Activated CD4-positive, alpha-beta T cell treated with anti-CD3 and anti-CD28 coated beads, Interleukin-2, amount 50 U/mL, for 48 hours (primary cell): ENCODE measurements around the gene PPIG.
"Not testable (repeated sequence)": the region's sequence is repeated elsewhere in the genome, so short reads cannot be mapped to it uniquely, and the experiment has no call there.

Experiments
- DNase-seq, 2 experiments: peaks; one replicate each; pipeline ENCODE4 v3.0.0-alpha.2; 2020

Gene PPIG

DNA sequence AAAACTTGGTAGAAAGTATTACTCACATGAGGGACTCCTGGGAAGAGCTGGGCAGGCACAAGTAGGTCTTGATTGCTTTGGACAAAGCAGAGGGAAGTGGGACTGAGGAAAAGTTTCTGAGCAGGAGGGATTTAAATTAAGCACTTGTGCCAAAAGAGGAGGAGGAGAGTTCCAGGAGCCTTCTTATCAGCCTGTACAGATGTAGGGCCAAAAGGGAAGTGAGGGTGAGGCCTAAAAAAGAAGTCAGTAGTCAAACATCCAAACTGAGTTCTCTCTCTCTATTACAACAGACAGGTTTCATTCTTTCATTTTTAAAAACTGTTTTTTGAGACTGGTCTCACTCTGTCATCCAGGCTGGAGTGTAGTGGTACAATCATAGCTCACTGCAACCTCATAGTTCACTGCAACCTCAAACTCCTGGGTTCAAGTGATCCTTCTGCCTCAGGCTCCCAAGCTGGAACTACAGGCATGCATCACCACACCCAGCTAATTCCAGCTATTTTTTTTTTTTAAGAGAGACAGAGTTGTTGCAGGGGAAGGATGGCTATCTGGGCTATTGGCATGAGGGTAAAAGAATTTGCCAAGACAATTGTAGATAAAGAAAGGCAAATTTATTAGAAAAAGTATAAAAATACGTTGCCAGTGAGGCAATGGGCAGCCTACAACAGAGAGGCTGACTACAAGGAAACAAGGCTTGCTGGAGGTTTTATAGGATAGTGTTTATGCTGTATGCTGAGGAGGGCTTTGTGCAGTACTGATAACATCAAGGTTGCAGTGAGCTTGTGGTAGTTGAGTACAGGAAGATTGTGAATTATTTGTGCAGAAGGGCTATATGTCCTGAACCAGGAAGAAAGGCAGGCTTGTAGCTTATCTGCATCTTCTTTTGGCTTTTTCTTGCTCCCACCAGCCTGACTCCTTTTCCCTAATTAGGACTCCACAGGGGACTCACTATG lies 81.1 kb downstream of the PPIG start:
- DNase-seq, result no peak

DNA sequence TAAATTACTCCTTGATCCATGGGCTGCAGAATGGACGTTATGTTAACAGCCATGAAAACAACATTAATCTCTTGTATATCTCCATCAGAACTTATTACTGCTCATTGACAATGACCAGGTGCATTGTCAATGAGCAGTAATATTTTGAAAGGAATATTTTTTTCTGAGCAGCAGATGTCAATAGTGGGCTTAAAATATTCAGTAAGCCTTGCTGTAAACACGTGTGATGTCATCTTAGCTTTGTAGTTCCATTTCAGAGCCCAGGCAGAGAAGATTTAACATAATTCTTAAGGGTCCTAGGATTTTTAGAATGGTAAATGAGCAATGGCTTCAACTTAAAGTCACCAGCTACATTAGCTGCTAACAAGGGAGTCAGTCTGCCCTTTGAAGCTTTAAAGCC lies 83.4 kb downstream of the PPIG start:
- DNase-seq, result no peak

DNA sequence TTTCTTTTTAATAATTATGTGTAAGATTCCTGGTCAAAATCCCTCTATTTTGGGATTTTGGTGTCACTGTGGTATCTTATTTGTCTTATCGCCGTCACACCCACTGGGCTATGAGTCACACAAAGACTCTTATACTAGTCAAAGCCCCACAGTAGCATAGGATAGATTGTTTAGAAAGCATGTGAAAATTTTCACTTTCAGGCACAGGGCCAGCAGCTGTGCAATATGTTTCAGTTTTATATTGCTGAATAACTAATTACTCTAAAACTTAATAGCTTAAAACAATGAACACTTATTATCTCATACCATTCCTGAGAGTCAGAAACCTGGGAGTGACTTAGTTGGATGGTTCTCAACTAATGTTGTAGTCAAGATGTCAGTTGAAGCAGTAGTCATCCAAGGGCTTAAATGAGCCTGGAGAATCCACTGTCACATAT lies 86.1 kb downstream of the PPIG start:
- no peak for DNase-seq

DNA sequence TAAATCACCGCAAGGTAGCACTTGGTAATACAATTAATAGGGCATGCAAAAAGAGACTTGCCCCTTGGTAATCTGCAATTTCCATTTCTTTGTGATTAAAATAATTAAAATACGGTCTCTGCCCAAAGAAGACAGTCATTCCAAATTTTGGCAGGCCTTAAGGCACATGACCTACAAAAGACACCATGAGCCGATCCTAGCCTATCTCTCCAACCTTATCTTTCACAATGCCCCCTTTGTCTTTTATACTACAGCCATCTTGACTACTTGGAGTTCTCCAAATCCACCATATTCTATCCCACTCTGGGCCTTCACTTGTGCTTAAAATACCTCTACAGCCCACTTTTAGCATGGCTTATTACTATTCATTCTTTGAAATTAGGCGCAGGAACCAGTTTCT lies 86.8 kb downstream of the PPIG start:
- no peak for DNase-seq

DNA sequence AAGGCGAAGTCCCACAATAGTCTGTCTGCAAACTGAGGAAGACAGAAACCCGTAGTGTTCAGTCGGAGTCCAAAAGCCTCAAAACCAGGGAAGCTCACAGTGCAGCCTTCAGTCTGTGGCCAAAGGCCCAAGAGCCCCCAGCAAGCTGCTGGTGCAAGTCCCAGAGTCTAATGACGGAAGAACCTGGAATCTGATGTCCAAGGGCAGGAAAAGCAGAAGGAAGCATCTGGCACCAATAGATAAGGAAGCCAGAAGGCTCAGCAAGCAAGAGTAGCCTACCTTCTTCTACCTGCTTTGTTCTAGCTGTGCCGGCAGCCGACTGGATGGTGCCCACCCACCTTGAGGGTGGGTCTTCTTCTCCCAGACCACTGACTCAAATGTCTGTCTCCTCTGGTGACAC lies 88.3 kb downstream of the PPIG start:
- DNase-seq, result no peak

DNA sequence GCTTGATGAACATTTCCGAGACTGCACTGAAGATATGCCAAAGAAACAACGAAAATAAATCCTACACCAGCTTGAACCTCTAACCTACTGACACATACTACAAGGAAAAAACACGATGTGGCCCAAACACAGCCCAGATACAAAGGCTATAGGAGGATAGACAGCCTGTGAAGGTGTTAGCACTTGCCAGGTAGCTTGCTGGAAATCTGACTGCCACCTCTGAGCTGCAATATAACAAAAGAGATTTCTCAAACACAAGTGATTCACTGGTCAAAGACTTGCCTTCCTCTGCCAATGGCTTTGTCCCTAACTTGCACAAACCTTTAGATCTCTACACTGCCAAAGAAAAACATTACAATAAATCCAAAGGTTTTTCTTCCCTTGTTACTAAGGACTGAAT lies 89.0 kb downstream of the PPIG start:
- DNase-seq, result no peak

DNA sequence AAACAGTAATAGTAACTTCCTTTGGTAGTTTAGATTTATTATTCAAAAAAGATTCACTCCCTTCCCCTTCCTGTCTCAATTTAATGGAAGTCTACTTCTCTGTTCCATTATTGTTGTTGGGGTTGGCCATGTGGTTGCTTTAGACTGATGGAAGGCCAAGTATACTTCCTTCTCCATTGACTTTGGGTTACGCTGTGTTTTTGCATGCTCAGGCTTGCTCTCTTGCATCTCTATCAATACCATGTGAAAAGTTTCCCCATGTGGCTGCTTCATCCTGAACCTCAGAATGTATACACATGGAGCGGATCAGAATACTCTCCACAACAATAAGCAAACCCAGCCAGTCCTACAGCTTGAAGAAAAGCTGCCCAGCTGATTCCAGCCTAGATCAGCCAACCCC lies 89.8 kb downstream of the PPIG start:
- no peak for DNase-seq

DNA sequence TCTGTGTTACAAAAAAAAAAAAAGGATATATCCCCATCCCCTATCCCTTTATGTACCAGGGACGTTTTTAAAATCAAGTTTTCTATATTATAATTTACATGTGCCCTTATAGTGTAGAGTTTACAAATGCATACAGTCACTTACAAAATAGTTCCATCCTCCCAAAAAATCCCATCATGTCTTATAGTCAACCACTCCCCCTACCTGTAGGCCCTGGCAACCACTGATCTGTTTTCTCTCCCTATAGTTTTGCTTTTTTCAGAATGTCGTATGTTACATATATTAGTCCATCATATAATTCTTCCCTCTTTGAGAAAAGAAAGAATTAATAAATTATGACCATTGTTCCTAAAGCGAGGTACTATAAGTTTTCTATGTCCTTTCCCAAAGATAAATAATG lies 92.2 kb downstream of the PPIG start:
- no peak for DNase-seq

DNA sequence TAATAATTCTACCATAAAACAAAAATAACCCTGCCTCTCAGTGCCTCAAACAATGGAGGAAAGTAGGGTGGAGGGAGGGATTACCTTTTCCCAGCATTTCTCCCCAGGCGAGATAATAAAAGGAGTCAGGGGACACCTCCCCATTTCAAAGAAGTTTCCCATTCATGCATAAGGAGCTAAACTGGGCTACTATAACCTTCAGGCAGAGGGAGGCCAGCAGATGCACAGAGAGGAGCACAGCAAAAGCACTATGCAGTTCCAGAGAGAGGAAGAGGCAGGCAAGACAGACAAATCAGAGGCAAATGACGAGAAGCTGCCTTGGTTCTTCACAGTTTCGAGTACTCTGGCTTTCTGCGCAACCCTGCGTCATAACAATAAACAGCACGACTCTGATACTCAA lies 92.7 kb downstream of the PPIG start:
- DNase-seq, result no peak

DNA sequence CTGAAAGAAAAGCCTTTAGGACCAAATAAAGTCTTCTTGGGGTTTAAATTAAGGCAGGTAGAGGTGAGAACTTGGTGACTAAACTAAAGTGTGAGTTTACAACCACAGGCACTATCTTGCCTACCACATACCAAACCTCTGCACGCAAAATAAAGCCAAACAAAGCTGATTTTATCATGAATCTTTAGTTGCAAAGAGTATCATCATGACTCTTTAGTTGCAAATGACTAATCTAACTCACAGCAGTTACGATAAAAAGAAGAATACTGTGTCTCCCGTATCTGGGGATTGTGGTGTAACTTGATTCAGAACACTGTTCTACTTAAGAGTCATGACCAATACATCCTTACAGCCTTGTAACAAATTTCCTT lies 98.9 kb downstream of the PPIG start:
- peak in 1 of 2 experiments; percentile 11 for DNase-seq

DNA sequence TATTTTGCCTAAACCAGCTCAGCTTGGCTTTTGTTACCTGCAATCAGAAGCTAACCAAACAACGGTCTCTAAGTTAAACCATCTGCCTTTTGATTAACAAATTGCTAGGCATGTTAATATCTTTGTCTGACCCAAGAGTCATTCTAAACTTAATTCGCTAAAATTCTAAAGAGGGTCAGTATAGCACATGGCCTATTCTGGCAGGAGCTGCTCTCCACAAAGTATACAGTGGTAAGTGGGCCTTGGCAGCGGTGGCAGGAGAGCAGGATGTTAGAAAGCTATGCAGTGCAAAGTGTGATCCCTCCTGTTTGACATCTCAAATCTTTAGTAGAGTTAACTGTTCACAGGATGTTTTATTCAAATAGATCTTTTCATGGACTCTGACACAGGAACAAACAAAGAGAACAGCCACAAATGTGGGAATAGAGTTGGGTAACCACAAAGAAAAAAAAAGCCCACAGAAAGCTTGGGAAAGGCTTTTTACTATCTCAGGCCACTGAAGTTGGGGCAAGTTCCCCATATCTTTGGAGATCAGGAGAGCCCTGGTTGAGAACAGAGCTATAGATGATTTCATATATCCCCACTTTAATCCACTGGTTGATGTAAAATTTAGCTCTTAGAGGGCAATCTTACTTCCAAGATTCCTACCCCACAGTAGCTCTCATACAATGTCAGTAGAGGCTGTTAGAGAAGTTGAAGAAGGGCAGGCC lies 99.4 kb downstream of the PPIG start:
- no peak for DNase-seq

DNA sequence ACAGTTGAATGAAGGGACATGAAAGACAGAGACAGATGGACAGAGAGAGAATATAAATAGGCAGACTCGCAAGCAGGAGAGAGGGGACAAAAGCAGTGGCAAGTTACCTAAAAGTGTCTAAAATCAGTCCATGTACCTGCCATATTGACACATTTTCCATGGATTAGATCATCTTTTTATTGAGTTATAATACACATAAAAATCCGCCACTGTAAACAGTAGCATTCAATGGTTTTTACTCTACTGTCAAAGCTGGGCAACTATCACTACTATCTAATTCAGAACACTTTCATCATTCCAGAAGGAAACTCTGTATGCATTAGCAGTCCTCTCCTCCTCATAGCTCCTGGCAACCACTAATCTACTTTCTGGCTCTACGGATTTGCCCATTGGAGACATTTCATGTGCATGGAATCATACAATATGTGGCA lies 100.0 kb downstream of the PPIG start:
- DNase-seq, result no peak

DNA sequence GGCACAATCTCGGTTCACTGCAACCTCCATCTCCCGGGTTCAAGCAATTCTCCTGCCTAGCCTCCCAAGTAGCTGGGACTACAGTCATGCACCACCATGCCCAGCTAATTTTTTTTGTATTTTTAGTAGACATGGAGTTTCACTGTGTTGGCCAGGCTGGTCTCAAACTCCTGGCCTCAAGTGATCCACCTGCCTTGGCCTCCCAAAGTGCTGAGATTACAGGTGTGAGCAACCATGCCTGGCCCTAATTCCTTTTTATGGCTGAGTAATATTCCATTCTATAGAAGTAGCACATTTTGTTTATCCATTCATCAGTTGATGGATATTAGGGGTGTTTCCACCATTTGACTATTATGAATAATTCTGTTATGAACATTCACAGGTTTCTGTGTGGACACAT lies 100.6 kb downstream of the PPIG start:
- DNase-seq, result not testable (repeated sequence)

DNA sequence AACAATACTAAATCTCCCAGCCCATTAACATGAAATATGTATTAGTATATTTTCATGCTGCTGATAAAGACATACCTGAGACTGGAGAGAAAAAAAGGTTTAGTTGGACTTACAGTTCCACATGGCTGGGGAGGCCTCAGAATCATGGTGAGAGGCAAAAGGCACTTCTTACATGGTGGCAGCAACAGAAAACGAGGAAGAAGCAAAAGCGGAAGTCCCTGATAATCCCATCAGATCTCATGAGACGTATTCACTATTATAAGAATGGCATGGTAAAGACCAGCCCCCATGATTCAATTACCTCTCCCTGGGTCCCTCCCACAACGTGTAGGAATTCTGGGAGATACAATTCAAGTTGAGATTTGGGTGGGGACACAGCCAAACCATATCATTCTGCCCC lies 102.7 kb downstream of the PPIG start:
- not testable (repeated sequence) for DNase-seq

DNA sequence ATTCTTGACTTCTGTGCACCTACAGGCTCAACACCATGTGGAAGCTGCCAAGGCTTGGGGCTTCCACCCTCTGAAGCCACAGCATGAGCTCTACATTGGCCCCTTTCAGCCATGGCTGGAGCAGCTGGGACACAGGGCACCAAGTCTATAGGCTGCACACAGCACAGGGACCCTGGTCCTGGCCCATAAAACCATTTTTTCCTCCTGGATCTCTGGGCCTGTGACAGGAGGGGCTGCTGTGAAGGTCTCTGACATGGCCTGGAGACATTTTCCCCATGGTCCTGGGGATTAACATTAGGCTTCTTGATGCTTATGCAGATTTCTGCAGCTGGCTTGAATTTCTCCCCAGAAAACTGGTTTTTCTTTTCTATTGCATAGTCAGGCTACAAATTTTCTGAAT lies 103.8 kb downstream of the PPIG start:
- not testable (repeated sequence) for DNase-seq

DNA sequence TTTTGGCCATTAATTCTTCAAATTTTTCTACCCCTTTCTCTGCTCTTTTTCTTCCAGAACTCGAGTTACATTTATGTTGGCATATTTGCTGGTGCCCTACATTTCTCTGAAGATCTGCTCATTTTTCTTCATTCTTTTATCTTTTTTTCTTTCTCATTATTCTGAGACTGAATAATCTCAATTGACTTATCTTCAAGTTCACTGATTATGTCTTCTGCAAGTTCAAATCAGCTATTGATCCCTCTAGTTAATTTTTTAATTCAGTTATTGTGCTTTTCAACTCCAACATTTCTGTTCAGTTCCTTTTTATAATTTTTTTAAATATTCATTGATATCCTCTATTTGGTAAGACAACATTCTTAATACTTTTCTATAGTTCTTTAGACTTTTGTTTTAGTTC lies 106.8 kb downstream of the PPIG start:
- no peak for DNase-seq
